IMR-90 (cell line): Measurements from ENCODE around the gene AKT1S1. TPM values are rescaled to one million over a fixed set of nuclear protein-coding genes. Genes with fewer than 3 reads are reported as not detected.

Experiments used
- ATAC-seq: fragments of 200-7000 bp; cut with Tn5 transposase; 2 replicates; pipeline ENCODE4 v1.9.1; 2020; ENCODE audit warnings: low read depth, mild to moderate bottlenecking, moderate library complexity
- BruUV-seq: library from RNA; stranded (reverse); fragments of 400-500 nt; replicated peaks from 2 replicates; lab custom pipeline; 2021; lab: Mats Ljungman, UMichigan
- CTCF ChIA-PET: fragments of 300-600 bp; formaldehyde crosslinking; extraction: SDS; loops from one replicate; lab custom pipeline; 2021; ENCODE audit warnings: antibody characterized with exemption; lab: Yijun Ruan, JAX
- POLR2A ChIA-PET: fragments of 300-600 bp; sonication (Branson Sonifier 250); formaldehyde crosslinking; loops from one replicate; lab custom pipeline; 2022; ENCODE audit warnings: antibody characterized with exemption; ENCODE audit not compliant: unreplicated experiment; lab: Charles Lee
- DNase-seq: peaks from one replicate; pipeline ENCODE4 v3.0.0; 2013
- H2AFZ ChIP-seq: replicated peaks from 2 replicates; pipeline ENCODE3; 2013; ENCODE audit warnings: low read length, mild to moderate bottlenecking; ENCODE audit not compliant: poor library complexity
- H2AK5ac ChIP-seq: 2 replicates; pipeline ENCODE4 v1.6.1; 2013; ENCODE audit warnings: low read depth, low read length, inconsistent platforms
- H2AK9ac ChIP-seq: replicated peaks from 2 replicates; pipeline ENCODE3; 2013; ENCODE audit warnings: mild to moderate bottlenecking, low read depth, low read length, moderate library complexity; ENCODE audit not compliant: poor library complexity
- H2BK120ac ChIP-seq: 2 replicates; pipeline ENCODE4 v1.6.1; 2013; ENCODE audit warnings: low read depth, low read length, inconsistent platforms
- H2BK15ac ChIP-seq: 3 replicates; pipeline ENCODE4 v1.6.1; 2013; ENCODE audit warnings: low read depth, low read length, inconsistent platforms
- H2BK20ac ChIP-seq: 2 replicates; pipeline ENCODE4 v1.6.1; 2013; ENCODE audit warnings: low read depth, mild to moderate bottlenecking, inconsistent platforms, low read length, moderate library complexity
- H2BK5ac ChIP-seq: 2 replicates; pipeline ENCODE4 v1.6.1; 2013; ENCODE audit warnings: mild to moderate bottlenecking, low read depth, low read length, inconsistent platforms; ENCODE audit not compliant: poor library complexity, severe bottlenecking
- H3K14ac ChIP-seq: replicated peaks from 2 replicates; pipeline ENCODE4 v1.6.1; 2013; ENCODE audit warnings: low read depth, low read length, inconsistent platforms
- H3K18ac ChIP-seq: 2 replicates; pipeline ENCODE4 v1.6.1; 2013; ENCODE audit warnings: low read depth, low read length, control low read depth
- H3K23ac ChIP-seq: 2 replicates; pipeline ENCODE4 v1.6.1; 2013; ENCODE audit warnings: low read depth, low read length, inconsistent platforms
- H3K27ac ChIP-seq: 2 replicates; pipeline ENCODE4 v1.5.1; 2013; ENCODE audit warnings: mild to moderate bottlenecking, control low read depth, low read length; ENCODE audit not compliant: insufficient read depth
- H3K27me3 ChIP-seq: 2 replicates; pipeline ENCODE4 v1.6.1; 2013; ENCODE audit warnings: low read length; ENCODE audit not compliant: control insufficient read depth, insufficient read depth
- H3K36me3 ChIP-seq: 2 replicates; pipeline ENCODE4 v1.6.1; 2013; ENCODE audit warnings: low read length, mixed read lengths; ENCODE audit not compliant: control insufficient read depth, insufficient read depth
- H3K4ac ChIP-seq: 2 replicates; pipeline ENCODE4 v1.6.1; 2013; ENCODE audit warnings: low read depth, low read length, inconsistent platforms
- H3K4me1 ChIP-seq: 2 replicates; pipeline ENCODE4 v1.6.1; 2013; ENCODE audit warnings: low read length, mixed read lengths; ENCODE audit not compliant: control insufficient read depth, insufficient read depth
- H3K4me2 ChIP-seq: 2 replicates; pipeline ENCODE4 v1.6.1; 2013; ENCODE audit warnings: low read depth, mild to moderate bottlenecking, control low read depth, low read length, moderate library complexity
- H3K4me3 ChIP-seq: 2 replicates; pipeline ENCODE4 v1.5.1; 2013; ENCODE audit warnings: low read depth, mild to moderate bottlenecking, control low read depth, low read length, moderate library complexity; ENCODE audit not compliant: insufficient read depth
- H3K56ac ChIP-seq: 2 replicates; pipeline ENCODE4 v1.6.1; 2013; ENCODE audit warnings: low read length, inconsistent platforms; ENCODE audit not compliant: insufficient read depth; ENCODE audit errors: extremely low read depth
- H3K79me1 ChIP-seq, 2 experiments: 2 replicates each; pipeline ENCODE4 v1.6.1; 2013; ENCODE audit warnings: low read length in 2 of 2, inconsistent platforms in 1 of 2, low read depth in 1 of 2
- H3K9ac ChIP-seq: 2 replicates; pipeline ENCODE4 v1.6.1; 2013; ENCODE audit warnings: low read depth, low read length, control low read depth
- H3K9me1 ChIP-seq: 2 replicates; pipeline ENCODE4 v1.6.1; 2013; ENCODE audit warnings: low read length, inconsistent platforms; ENCODE audit not compliant: insufficient read depth
- H3K9me3 ChIP-seq: 2 replicates; pipeline ENCODE4 v1.6.1; 2013; ENCODE audit warnings: low read length; ENCODE audit not compliant: control insufficient read depth, insufficient read depth
- H4K20me1 ChIP-seq: 2 replicates; pipeline ENCODE4 v1.6.1; 2013; ENCODE audit warnings: low read length, inconsistent platforms; ENCODE audit not compliant: insufficient read depth
- H4K5ac ChIP-seq: 2 replicates; pipeline ENCODE4 v1.6.1; 2013; ENCODE audit warnings: mild to moderate bottlenecking, low read depth, low read length, control low read depth
- H4K8ac ChIP-seq, 2 experiments: 2 replicates each; pipeline ENCODE4 v1.6.1; 2013; ENCODE audit warnings: low read depth in 2 of 2, low read length in 2 of 2, control low read depth in 1 of 2, inconsistent platforms in 1 of 2
- H4K91ac ChIP-seq: 2 replicates; pipeline ENCODE4 v1.6.1; 2013; ENCODE audit warnings: low read depth, low read length, inconsistent platforms; ENCODE audit not compliant: insufficient read depth
- BHLHE40 ChIP-seq: fragments of 150-350 bp; IDR thresholded peaks from 2 replicates; pipeline ENCODE4 v1.6.1; 2016; ENCODE audit warnings: mild to moderate bottlenecking, low read depth, low read length
- CHD1 ChIP-seq: IDR thresholded peaks from 2 replicates; pipeline ENCODE4 v1.6.1; 2012; ENCODE audit warnings: low read depth, low read length, improper control_type of control experiment
- FOS ChIP-seq: fragments of 150-350 bp; IDR thresholded peaks from 2 replicates; pipeline ENCODE4 v1.6.1; 2016; ENCODE audit warnings: low read depth, low read length
- MAFK ChIP-seq: IDR thresholded peaks from 2 replicates; pipeline ENCODE4 v1.6.1; 2012; ENCODE audit warnings: low read depth, low read length, improper control_type of control experiment
- MXI1 ChIP-seq: IDR thresholded peaks from 2 replicates; pipeline ENCODE4 v1.6.1; 2012; ENCODE audit warnings: low read depth, mild to moderate bottlenecking, low read length, moderate library complexity, borderline replicate concordance
- NFE2L2 ChIP-seq: fragments of 150-350 bp; IDR thresholded peaks from 2 replicates; pipeline ENCODE4 v1.6.1; 2016; ENCODE audit warnings: low read depth, mild to moderate bottlenecking, low read length
- POLR2A ChIP-seq: IDR thresholded peaks from 2 replicates; pipeline ENCODE4 v1.6.1; 2012; ENCODE audit warnings: mild to moderate bottlenecking, low read depth, low read length
- RAD21 ChIP-seq: IDR thresholded peaks from 2 replicates; pipeline ENCODE4 v1.6.1; 2012; ENCODE audit warnings: low read length, improper control_type of control experiment
- RFX5 ChIP-seq: IDR thresholded peaks from 2 replicates; pipeline ENCODE4 v1.8.0; 2012; ENCODE audit warnings: low read depth, mild to moderate bottlenecking, low read length, moderate library complexity
- WGBS, 2 experiments: methylation state at CpG; one replicate each; pipeline versions ENCODE4 v1.1.5 to v1.1.7; 2013; ENCODE audit warnings: missing lambda C conversion rate in 2 of 2; ENCODE audit not compliant: insufficient read length in 1 of 2; ENCODE audit errors: extremely low coverage in 2 of 2; 5-methylcytosine and 5-hydroxymethylcytosine counted together
- dilution Hi-C: fragments of 300-500 bp; cut with HindIII; formaldehyde crosslinking; loops from one replicate; pipeline ENCODE4 v1.14.3; 2018; ENCODE audit warnings: low sequenced_read_pairs; ENCODE audit not compliant: unreplicated experiment
- in situ Hi-C: fragments of 300-500 bp; cut with MboI; formaldehyde crosslinking; loops from 3 replicates; pipeline ENCODE4 v1.14.3; 2019; ENCODE audit warnings: low sequenced_read_pairs, inconsistent platforms, mixed read lengths
- intact Hi-C: fragments of 100-400 bp; cut with micrococcal nuclease; formaldehyde crosslinking; loops from 2 replicates; pipeline ENCODE4 v1.10.0; 2022
- polyA plus RNA-seq, 3 experiments: library from polyadenylated mRNA; depleted of rRNA; stranded (reverse); fragments of >200 nt; gene quantifications; 2 replicates each; pipeline ENCODE4 v1.2.3, GENCODE V29; 2012; ENCODE audit warnings: low replicate concordance in 1 of 3
- total RNA-seq: library from RNA; depleted of rRNA; stranded (reverse); fragments of >200 nt; gene quantifications from 2 replicates; pipeline ENCODE4 v1.2.3, GENCODE V29; 2012
- TF ChIP-seq, protein P1 (sequence below): fragments of 150-350 bp; IDR thresholded peaks from 2 replicates; pipeline ENCODE4 v1.6.1; 2016; ENCODE audit warnings: low read depth, mild to moderate bottlenecking, low read length, moderate library complexity, borderline replicate concordance
- TF ChIP-seq, protein P2 (sequence below): fragments of 150-350 bp; IDR thresholded peaks from 2 replicates; pipeline ENCODE4 v1.6.1; 2017; ENCODE audit warnings: mild to moderate bottlenecking, antibody characterized with exemption, low read length, low read depth
- TF ChIP-seq, protein P3 (sequence below): conservative IDR thresholded peaks from 2 replicates; pipeline ENCODE4 v1.5.1; 2012; ENCODE audit warnings: mild to moderate bottlenecking, low read depth, low read length, improper control_type of control experiment

AKT1S1 gene
- total and polyA plus RNA-seq, 2 of the 4 experiments (the other 2 are of a cell fraction) = 3.6 to 54.4 TPM

DNA sequence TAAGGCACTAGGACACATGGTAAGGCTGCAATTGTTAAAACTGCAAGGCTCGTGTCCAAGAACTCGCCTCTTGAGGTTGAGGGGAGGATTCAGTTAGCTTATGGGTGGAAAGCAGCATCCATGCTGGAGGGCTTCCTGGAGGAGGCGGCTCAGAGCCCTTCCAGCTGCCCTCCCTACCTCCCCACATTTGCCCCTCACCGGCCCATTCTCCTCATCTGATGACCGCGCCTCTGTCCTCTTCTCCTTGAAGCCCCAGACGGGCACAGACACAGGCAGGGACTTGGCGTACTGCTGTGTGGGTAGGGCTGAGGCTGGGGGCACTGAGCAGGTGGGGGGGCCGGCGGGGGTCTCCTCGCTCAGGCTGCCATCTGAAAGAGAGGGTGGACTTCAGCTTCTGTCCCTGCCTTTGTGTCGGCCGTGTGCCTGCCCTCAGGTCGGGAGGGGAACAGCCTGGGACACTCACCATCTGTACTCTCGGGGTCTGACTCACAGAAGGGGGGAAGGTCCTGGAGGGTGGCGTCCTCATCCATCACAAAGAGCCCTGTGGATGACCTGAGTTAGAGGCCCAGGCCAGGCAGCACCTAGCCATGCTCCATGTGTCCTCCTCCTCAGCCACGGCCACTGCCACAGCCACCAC is 5.7 kb downstream of the AKT1S1 start:
- Histone ChIP-seq H4K8ac (no peak overlapping the region), H2AFZ (no peak overlapping the region), H4K5ac (no peak overlapping the region), H3K4me1 (peaks cover 7% of the 10 kb centered on the region), H3K9ac (no peak overlapping the region), H3K14ac (no peak overlapping the region), H3K23ac (no peak overlapping the region), H3K4ac (no peak overlapping the region), H3K9me3 (no peaks in the 10 kb centered on the region), H3K36me3 (peaks cover 7% of the 10 kb centered on the region; the same call in 1 of the 2 replicates), H3K27me3 (no peaks in the 10 kb centered on the region), H3K56ac (no peak overlapping the region), H3K4me3 (no peak overlapping the region), H2AK5ac (no peak overlapping the region), H3K4me2 (no peak overlapping the region), H2AK9ac (peak overlapping the region; percentile 67), H2BK5ac (no peak overlapping the region), H2BK15ac (no peak overlapping the region), H3K18ac (no peak overlapping the region), H3K79me1 (peaks cover 15 to 60% of the 10 kb centered on the region in 2 experiments), H3K9me1 (peaks cover 14% of the 10 kb centered on the region; the same call in 1 of the 2 replicates), H2BK20ac (no peak overlapping the region), H4K20me1 (no peaks in the 10 kb centered on the region), H3K27ac (no peak overlapping the region), H2BK120ac (no peak overlapping the region), H4K91ac (no peak overlapping the region)
- BruUV-seq = no TSS peak
- ATAC-seq (no peak), DNase-seq (no peak)
- in situ Hi-C loops (no loop called here), intact Hi-C loops (no loop called here), dilution Hi-C loops (no loop called here)
- TF ChIP-seq CHD1 = no peak
- TF ChIP-seq MAFK = no peak
- no peak for TF ChIP-seq MXI1
- no peak for TF ChIP-seq POLR2A
- no peak for TF ChIP-seq RAD21
- no peak for TF ChIP-seq RFX5
- TF ChIP-seq, protein P1, sequence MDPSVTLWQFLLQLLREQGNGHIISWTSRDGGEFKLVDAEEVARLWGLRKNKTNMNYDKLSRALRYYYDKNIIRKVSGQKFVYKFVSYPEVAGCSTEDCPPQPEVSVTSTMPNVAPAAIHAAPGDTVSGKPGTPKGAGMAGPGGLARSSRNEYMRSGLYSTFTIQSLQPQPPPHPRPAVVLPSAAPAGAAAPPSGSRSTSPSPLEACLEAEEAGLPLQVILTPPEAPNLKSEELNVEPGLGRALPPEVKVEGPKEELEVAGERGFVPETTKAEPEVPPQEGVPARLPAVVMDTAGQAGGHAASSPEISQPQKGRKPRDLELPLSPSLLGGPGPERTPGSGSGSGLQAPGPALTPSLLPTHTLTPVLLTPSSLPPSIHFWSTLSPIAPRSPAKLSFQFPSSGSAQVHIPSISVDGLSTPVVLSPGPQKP = no peak
- TF ChIP-seq, protein P2, sequence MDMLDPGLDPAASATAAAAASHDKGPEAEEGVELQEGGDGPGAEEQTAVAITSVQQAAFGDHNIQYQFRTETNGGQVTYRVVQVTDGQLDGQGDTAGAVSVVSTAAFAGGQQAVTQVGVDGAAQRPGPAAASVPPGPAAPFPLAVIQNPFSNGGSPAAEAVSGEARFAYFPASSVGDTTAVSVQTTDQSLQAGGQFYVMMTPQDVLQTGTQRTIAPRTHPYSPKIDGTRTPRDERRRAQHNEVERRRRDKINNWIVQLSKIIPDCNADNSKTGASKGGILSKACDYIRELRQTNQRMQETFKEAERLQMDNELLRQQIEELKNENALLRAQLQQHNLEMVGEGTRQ = no peak
- TF ChIP-seq BHLHE40 = no peak
- TF ChIP-seq NFE2L2 = no peak
- TF ChIP-seq FOS = no peak
- TF ChIP-seq, protein P3, sequence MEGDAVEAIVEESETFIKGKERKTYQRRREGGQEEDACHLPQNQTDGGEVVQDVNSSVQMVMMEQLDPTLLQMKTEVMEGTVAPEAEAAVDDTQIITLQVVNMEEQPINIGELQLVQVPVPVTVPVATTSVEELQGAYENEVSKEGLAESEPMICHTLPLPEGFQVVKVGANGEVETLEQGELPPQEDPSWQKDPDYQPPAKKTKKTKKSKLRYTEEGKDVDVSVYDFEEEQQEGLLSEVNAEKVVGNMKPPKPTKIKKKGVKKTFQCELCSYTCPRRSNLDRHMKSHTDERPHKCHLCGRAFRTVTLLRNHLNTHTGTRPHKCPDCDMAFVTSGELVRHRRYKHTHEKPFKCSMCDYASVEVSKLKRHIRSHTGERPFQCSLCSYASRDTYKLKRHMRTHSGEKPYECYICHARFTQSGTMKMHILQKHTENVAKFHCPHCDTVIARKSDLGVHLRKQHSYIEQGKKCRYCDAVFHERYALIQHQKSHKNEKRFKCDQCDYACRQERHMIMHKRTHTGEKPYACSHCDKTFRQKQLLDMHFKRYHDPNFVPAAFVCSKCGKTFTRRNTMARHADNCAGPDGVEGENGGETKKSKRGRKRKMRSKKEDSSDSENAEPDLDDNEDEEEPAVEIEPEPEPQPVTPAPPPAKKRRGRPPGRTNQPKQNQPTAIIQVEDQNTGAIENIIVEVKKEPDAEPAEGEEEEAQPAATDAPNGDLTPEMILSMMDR = no peak
- ChIA-PET CTCF (no interaction called here), POLR2A (interaction anchor here (0.6 kb wide), 1 partner anchor 58 kb away, joined by 5 read pairs; no protein-coding TSS in a partner anchor)
- WGBS, 2 experiments = no CpG with 5 or more reads among the region's 17 CpGs
